GM21367 (cell line): Measurements from ENCODE around the gene LAMA1.

ENCODE experiments used
- ATAC-seq: cut with Tn5 transposase; IDR thresholded peaks from one replicate; pipeline ENCODE4 v1.9.1; 2021; ENCODE audit not compliant: unreplicated experiment

LAMA1 gene

GRCh38 chr18:7049951-7050350, 67.6 kb downstream of the LAMA1 start:
- ATAC-seq: no peak

DNA sequence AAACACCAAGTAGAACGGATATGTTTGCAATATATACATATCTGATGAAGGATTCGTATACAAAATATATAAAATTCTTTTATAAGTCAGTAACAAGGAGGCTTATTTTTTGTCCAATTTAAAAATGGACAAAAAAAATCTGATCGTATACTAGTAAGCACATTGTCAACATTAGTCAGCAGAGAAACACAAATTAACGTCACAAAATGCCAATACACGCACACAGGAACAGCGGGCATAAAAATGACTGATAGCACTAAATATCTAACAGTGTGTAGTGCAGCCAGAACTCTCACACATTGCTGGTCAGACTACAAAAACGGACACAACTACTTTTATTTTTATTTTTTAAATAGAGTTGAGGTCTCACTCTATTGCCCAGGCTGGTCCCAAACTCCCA, 69.5 kb downstream of the LAMA1 start:
- no peak for ATAC-seq

DNA sequence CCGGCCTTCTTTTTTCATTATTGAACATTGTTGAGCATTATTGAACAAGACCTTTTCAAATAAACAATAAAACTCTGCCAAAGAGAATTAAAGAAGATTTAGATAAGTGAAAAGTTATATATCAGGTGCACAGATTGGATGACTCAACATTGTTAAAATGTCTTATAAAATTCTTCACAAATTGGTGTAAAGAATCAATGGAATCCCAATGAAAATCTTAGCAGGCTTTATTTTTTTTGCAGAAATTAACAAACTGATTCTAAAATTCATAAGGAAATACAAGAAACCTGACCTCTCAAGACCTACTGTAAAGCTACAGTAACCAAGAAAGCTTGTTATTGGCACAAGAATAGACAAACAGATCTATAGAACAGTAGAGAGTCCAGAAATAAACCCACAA, 70.3 kb downstream of the LAMA1 start:
- no peak for ATAC-seq

DNA sequence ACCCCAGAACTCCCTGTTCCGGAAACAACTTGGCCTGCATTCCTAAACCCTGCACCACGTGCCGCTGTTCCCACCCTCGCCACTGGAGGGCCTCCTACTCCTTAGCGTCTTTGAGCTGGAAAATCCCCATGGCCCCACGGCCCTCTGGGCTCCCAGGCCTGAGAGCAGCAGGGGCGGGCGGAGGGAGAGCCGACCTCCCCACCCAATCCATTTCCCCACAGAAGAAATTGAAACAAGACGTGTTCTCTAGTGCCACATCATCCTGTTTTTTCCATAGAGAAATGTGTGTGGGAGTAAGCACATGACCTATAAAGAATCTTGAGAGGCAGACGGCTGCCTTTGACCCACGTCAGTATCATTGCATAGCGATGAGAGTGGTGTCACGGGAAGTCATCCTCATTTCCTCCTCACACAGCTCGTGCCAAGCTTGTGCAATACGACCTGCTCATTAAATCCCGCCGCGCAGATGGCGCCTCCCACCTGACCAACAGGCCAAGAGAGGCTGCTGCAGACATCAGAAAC, 79.2 kb downstream of the LAMA1 start:
- ATAC-seq: no peak

GRCh38 chr18:7037470-7037869, 80.1 kb downstream of the LAMA1 start:
- ATAC-seq: no peak

GRCh38 chr18:7035807-7036206, 81.8 kb downstream of the LAMA1 start:
- ATAC-seq: no peak

DNA sequence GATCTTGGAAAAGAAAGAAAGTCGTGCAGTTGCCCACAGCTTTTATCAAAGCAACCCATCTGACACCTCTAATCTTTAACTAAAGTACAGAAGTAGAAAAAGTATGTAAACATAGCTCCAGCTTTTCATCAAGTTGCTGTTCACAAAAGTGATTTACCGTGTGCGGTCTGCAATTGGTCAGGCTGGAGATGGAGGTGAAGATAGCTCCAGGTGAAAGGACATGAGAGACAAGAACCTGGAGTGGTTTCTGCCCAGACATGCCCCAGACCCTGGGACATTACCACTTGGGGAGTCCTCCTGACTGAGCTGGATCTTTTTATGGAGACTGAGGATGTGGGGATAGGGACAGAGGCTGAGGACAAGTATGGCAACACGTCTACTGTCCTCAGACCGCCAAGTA, 82.7 kb downstream of the LAMA1 start:
- ATAC-seq: no peak

DNA sequence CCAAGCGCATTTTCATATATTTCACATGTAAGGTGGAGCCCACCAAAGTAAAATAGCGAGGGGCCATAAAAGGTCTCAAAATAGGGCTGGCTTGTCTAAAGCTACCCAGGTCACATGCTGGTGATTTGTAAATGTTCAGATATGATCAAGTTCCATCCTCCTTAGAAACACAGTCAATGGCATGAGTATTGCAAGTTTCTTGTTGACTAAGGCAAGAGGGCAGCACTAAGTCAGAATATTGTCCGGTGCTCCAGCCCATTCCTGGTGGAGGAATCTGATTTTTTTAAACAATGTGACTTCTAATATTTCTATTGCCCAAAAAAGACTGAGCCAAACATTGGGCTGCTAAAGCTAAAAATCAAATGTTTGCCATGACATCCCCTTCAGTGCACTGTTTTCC, 85.1 kb downstream of the LAMA1 start:
- no peak for ATAC-seq

DNA sequence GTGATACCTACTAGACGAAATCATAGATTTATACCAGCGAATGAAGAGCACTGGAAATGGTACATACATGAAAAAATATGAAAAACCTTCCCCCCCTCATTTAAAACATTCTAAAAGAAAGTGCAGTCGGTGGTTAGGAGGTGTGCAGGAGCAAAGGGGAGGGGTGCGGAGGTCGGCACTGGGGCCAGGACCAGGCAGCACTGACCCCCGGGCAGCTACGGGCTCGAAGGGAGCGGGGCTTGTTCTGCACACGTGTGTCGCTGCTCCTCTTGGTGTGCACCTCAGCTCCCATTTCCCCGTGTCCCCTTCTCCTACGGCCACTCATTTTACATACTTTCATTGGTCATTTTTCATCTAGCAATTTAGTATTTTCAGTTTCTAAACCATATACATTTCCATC, 89.0 kb downstream of the LAMA1 start:
- no peak for ATAC-seq

GRCh38 chr18:7025194-7025593, 92.4 kb downstream of the LAMA1 start:
- no peak for ATAC-seq

- ATAC-seq: no peak
Measured at GRCh38 chr18:7023581-7023980, 94.0 kb downstream of the LAMA1 start.

- no peak for ATAC-seq
Measured at GRCh38 chr18:7023063-7023580, 94.5 kb downstream of the LAMA1 start.

GRCh38 chr18:7021994-7022840, 95.4 kb downstream of the LAMA1 start:
- no peak for ATAC-seq

GRCh38 chr18:7020995-7021777, 96.4 kb downstream of the LAMA1 start:
- no peak for ATAC-seq

DNA sequence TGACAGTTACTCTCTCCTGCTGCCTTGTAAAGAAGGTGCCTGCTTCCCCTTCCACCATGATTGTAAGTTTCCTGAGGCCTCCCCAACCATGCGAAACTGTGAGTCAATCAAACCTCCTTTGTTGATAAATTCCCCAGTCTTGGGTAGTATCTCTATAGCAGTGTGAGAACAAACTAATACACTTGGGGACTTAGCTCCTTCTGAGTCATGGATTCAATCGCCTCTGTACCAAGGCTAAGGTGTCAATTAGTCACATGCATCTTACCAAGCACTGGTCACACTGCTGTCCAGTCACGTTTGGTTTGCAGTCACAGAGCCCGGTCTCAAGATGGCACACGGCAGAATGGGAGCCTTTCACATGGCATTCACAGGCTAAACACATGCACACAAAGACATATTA, 100.6 kb downstream of the LAMA1 start:
- ATAC-seq: no peak

GRCh38 chr18:7011142-7011541, 106.5 kb downstream of the LAMA1 start:
- no peak for ATAC-seq

DNA sequence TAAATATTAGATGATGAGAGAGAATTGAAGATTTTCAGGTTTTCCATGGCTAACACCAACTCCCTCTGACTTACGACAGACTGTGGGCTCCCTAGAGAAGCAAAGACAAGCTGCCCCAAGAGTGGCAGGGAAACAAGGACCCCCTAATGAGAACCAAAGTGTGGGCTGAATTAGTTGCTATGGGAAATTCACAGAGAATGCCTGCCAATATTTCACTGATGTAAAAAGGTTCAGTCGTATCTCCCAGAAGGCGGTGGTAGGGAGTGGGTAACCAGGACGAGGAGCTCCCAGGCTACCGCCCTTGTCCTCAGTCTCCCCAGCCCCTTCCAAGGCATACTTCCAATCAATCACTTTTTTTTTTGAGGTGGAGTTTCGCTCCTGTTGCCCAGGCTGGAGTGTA, 113.6 kb downstream of the LAMA1 start:
- ATAC-seq: no peak

GRCh38 chr18:7002107-7002506, 115.5 kb downstream of the LAMA1 start:
- ATAC-seq: no peak

GRCh38 chr18:7000484-7001096, 117.0 kb downstream of the LAMA1 start:
- no peak for ATAC-seq

GRCh38 chr18:6997808-6998207, 119.8 kb downstream of the LAMA1 start:
- ATAC-seq: no peak

GRCh38 chr18:6994771-6995430, 122.7 kb downstream of the LAMA1 start:
- no peak for ATAC-seq
